Astrocyte (in vitro differentiated cells and primary cell): ENCODE data around the gene ATP8B4. TPM values are rescaled to one million over a fixed set of nuclear protein-coding genes. Genes with fewer than 3 reads are reported as not detected.

Source experiments
- DNase-seq: peaks from one replicate; pipeline ENCODE4 v3.0.0-alpha.2; 2010; ENCODE audit warnings: low read depth
- FAIRE-seq: peaks from 2 replicates; lab custom pipeline; 2011; peaks lifted over from hg19 to GRCh38; lab: Jason Lieb, UNC
- H2AFZ ChIP-seq: 2 replicates; pipeline ENCODE4 v1.6.0; 2012; ENCODE audit warnings: low read depth, low read length, inconsistent platforms
- H3K27ac ChIP-seq: 2 replicates; pipeline ENCODE4 v1.5.1; 2011; ENCODE audit warnings: low read depth, low read length, inconsistent platforms
- H3K27me3 ChIP-seq: 2 replicates; pipeline ENCODE4 v1.6.0; 2011; ENCODE audit warnings: low read length, inconsistent platforms; ENCODE audit not compliant: insufficient read depth
- H3K36me3 ChIP-seq: 2 replicates; pipeline ENCODE4 v1.5.1; 2011; ENCODE audit warnings: low read length, inconsistent platforms; ENCODE audit not compliant: insufficient read depth
- H3K4me1 ChIP-seq: 2 replicates; pipeline ENCODE4 v1.5.1; 2011; ENCODE audit warnings: low read length, inconsistent platforms; ENCODE audit not compliant: insufficient read depth
- H3K4me2 ChIP-seq: 2 replicates; pipeline ENCODE4 v1.6.0; 2012; ENCODE audit warnings: low read length, inconsistent platforms
- H3K4me3 ChIP-seq: 2 replicates; pipeline ENCODE4 v1.5.1; 2011; ENCODE audit warnings: low read depth, mild to moderate bottlenecking, low read length, inconsistent platforms; ENCODE audit not compliant: insufficient read depth
- H3K79me2 ChIP-seq: 2 replicates; pipeline ENCODE4 v1.6.0; 2012; ENCODE audit warnings: mild to moderate bottlenecking, low read length, inconsistent platforms; ENCODE audit not compliant: insufficient read depth
- H3K9ac ChIP-seq: 2 replicates; pipeline ENCODE4 v1.6.0; 2012; ENCODE audit warnings: mild to moderate bottlenecking, low read length, inconsistent platforms
- H3K9me3 ChIP-seq: 2 replicates; pipeline ENCODE4 v1.5.1; 2012; ENCODE audit warnings: low read depth, mild to moderate bottlenecking, low read length, inconsistent platforms; ENCODE audit not compliant: insufficient read depth
- H4K20me1 ChIP-seq: 2 replicates; pipeline ENCODE4 v1.6.0; 2012; ENCODE audit warnings: low read length, inconsistent platforms; ENCODE audit not compliant: insufficient read depth
- H3K27ac Mint-ChIP-seq: one replicate; pipeline ENCODE4 v1.8.0; 2021; ENCODE audit warnings: mild to moderate bottlenecking, mixed read lengths; ENCODE audit not compliant: unreplicated experiment
- H3K27me3 Mint-ChIP-seq: one replicate; pipeline ENCODE4 v1.8.0; 2021; ENCODE audit warnings: low read depth, mixed read lengths; ENCODE audit not compliant: unreplicated experiment
- H3K36me3 Mint-ChIP-seq: one replicate; pipeline ENCODE4 v1.8.0; 2021; ENCODE audit warnings: low read depth, mixed read lengths; ENCODE audit not compliant: unreplicated experiment
- H3K4me1 Mint-ChIP-seq: one replicate; pipeline ENCODE4 v1.8.0; 2021; ENCODE audit warnings: low read depth, mixed read lengths; ENCODE audit not compliant: unreplicated experiment
- H3K4me3 Mint-ChIP-seq: one replicate; pipeline ENCODE4 v1.8.0; 2021; ENCODE audit warnings: mild to moderate bottlenecking, moderate library complexity, mixed read lengths; ENCODE audit not compliant: unreplicated experiment
- H3K9me3 Mint-ChIP-seq: one replicate; pipeline ENCODE4 v1.8.0; 2021; ENCODE audit warnings: mild to moderate bottlenecking, mixed read lengths; ENCODE audit not compliant: unreplicated experiment
- EZH2 ChIP-seq: IDR thresholded peaks from 2 replicates; pipeline ENCODE4 v1.6.1; 2012; ENCODE audit warnings: mild to moderate bottlenecking, low read length, inconsistent platforms; ENCODE audit not compliant: insufficient read depth
- total RNA-seq: library from RNA; stranded (reverse); gene quantifications from 2 replicates; pipeline ENCODE4 v1.2.1, GENCODE V29; 2021
- TF ChIP-seq, protein P1 (sequence below): IDR thresholded peaks from 2 replicates; pipeline ENCODE4 v1.5.1; 2011; ENCODE audit warnings: low read depth, mild to moderate bottlenecking, inconsistent platforms, low read length, moderate library complexity; ENCODE audit not compliant: insufficient read depth

The ATP8B4 gene
- total RNA-seq, 1 donor from 2014 or later: 0.23 TPM

DNA sequence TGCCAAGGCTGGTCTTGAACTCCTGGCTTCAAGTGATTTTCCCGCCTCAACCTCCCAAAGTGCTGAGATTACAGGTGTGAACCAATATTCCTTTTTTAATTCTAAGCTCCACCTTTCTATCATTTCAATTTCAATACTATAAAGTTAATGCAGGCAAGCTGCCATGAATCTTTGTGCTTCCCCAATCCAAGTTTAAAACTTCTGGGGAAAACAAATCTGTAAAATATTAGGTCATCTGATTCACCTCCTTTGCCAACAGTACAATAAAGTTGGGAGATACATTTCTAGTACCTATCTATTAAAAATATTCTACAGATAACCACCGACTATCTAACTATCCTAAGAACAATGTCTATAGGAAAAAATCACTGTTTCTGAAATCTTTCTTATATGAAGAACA, 102.1 kb downstream of the ATP8B4 start:
- Histone ChIP-seq H2AFZ (no peak overlapping the region), H4K20me1 (no peaks in the 10 kb centered on the region), H3K79me2 (no peaks in the 10 kb centered on the region), H3K36me3 (no peaks in the 10 kb centered on the region), H3K27me3 (no peaks in the 10 kb centered on the region), H3K4me1 (no peaks in the 10 kb centered on the region), H3K9me3 (no peaks in the 10 kb centered on the region), H3K9ac (no peak overlapping the region), H3K4me3 (no peak overlapping the region), H3K27ac (no peak overlapping the region), H3K4me2 (no peak overlapping the region)
- no peak overlapping the region for H3K27ac Mint-ChIP-seq
- no peak for DNase-seq
- FAIRE-seq: no peak
- H3K27me3 Mint-ChIP-seq: peaks cover 3% of the 10 kb centered on the region
- no peaks in the 10 kb centered on the region for H3K4me1 Mint-ChIP-seq
- TF ChIP-seq, protein P1, sequence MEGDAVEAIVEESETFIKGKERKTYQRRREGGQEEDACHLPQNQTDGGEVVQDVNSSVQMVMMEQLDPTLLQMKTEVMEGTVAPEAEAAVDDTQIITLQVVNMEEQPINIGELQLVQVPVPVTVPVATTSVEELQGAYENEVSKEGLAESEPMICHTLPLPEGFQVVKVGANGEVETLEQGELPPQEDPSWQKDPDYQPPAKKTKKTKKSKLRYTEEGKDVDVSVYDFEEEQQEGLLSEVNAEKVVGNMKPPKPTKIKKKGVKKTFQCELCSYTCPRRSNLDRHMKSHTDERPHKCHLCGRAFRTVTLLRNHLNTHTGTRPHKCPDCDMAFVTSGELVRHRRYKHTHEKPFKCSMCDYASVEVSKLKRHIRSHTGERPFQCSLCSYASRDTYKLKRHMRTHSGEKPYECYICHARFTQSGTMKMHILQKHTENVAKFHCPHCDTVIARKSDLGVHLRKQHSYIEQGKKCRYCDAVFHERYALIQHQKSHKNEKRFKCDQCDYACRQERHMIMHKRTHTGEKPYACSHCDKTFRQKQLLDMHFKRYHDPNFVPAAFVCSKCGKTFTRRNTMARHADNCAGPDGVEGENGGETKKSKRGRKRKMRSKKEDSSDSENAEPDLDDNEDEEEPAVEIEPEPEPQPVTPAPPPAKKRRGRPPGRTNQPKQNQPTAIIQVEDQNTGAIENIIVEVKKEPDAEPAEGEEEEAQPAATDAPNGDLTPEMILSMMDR: no peak
- TF ChIP-seq EZH2: no peak
- no peak overlapping the region for H3K4me3 Mint-ChIP-seq
- no peaks in the 10 kb centered on the region for H3K9me3 Mint-ChIP-seq
- H3K36me3 Mint-ChIP-seq: no peaks in the 10 kb centered on the region

DNA sequence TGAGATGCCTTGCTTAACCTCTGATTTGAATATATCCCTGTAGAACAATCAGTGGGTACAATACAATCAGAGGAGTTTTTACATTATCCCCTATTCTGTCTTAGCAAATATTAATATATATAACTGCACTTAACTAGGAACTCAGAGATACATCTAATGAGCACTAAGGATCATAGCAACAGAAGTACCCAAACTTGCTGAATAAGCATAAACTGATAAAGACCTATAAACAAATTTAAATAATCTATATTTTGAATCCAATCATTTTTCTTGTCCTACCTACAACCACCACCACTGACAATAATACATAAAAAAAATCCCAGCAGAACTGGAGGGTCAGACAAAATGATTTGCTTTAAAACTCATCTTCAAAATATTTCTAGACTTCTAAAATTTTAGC, 106.2 kb downstream of the ATP8B4 start:
- H3K9me3 Mint-ChIP-seq: no peaks in the 10 kb centered on the region
- no peaks in the 10 kb centered on the region for H3K79me2 ChIP-seq

DNA sequence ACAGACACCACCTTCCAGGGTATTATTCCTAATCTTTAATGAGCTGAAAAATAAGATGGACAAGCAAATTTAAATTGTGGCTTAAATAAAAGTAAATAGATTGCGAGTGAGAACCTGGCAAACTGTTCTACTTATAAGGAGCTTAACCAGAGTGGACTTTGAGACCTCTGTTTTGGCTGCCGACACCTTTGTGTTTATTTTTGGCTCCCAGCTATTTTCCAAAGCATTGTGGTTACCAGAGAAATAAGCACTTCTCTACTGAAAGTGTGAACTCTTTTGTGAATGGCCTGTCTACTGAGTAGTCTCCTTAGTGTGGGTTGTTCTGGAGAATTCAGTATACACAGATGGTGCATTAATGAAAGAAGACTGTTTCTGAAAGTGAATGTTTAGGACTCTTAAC, 109.4 kb downstream of the ATP8B4 start:
- Histone ChIP-seq H3K4me2 (no peak overlapping the region), H3K27me3 (no peaks in the 10 kb centered on the region), H3K9me3 (no peaks in the 10 kb centered on the region), H2AFZ (no peak overlapping the region), H3K9ac (no peak overlapping the region), H3K4me3 (no peak overlapping the region), H3K27ac (no peak overlapping the region), H3K79me2 (no peaks in the 10 kb centered on the region), H3K36me3 (no peaks in the 10 kb centered on the region), H3K4me1 (no peaks in the 10 kb centered on the region), H4K20me1 (no peaks in the 10 kb centered on the region)
- Mint-ChIP-seq H3K27ac (no peak overlapping the region), H3K4me1 (no peaks in the 10 kb centered on the region), H3K36me3 (no peaks in the 10 kb centered on the region), H3K9me3 (no peaks in the 10 kb centered on the region), H3K27me3 (no peaks in the 10 kb centered on the region), H3K4me3 (no peak overlapping the region)
- FAIRE-seq (no peak), DNase-seq (no peak)
- TF ChIP-seq, protein P1: no peak

More for the DNA sequence above, 106.2 kb downstream of the ATP8B4 start:
- no peaks in the 10 kb centered on the region for H4K20me1 ChIP-seq
- DNase-seq: no peak
- H3K4me1 ChIP-seq: no peaks in the 10 kb centered on the region
- H3K36me3 ChIP-seq: no peaks in the 10 kb centered on the region
- no peak overlapping the region for H3K4me3 ChIP-seq
- no peaks in the 10 kb centered on the region for H3K9me3 ChIP-seq
- H3K36me3 Mint-ChIP-seq: no peaks in the 10 kb centered on the region
- no peak for TF ChIP-seq EZH2
- TF ChIP-seq, protein P1: no peak
- no peaks in the 10 kb centered on the region for H3K4me1 Mint-ChIP-seq
- FAIRE-seq: no peak
- H3K27me3 ChIP-seq: no peaks in the 10 kb centered on the region
- no peak overlapping the region for H3K27ac ChIP-seq
- no peak overlapping the region for H2AFZ ChIP-seq
- H3K4me3 Mint-ChIP-seq: no peak overlapping the region
- H3K9ac ChIP-seq: no peak overlapping the region
- no peak overlapping the region for H3K4me2 ChIP-seq
- no peak overlapping the region for H3K27ac Mint-ChIP-seq
- H3K27me3 Mint-ChIP-seq: peaks cover 3% of the 10 kb centered on the region
